ENCODE data around the gene MAN1A1.
"Not testable (repeated sequence)": the region's sequence is repeated elsewhere in the genome, so short reads cannot be mapped to it uniquely, and the experiment has no call there.

MAN1A1 gene

DNA sequence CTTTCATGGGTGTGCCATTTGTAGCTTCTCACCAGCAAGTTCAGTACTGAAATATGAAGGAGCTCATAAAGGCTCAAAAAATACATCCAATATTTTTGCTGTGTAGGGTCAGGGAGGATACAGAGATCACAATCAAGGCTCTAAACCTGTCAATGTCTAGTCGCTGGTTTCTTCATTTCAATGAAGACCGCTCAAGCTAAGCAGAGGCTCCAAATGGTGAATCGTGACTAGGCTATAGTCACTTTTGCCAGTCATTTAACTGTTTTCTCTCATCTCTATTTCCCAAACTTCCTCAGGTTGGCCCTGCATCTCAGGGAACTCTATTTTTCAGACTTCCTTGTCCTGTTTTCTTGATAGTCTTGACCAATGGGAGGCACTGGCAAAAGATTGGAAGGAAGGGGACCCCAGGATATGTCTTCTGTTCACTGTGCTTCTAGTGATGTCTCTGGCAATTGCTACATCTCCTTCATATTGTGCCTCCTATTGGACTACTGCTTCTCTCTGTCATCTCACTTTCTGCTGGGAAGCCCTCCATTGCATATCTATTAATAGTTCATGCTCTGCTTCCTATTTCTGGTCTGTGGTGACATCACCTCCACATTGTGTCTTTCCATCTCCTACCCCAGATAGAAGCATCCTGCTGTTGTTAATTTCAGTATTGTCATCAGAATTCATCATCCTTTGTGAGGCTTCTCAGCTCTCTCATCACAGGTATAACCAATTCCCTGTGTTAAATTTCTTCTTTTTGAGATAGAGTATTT is 183.4 kb downstream of the MAN1A1 start:
- no peak for DNase-seq

DNA sequence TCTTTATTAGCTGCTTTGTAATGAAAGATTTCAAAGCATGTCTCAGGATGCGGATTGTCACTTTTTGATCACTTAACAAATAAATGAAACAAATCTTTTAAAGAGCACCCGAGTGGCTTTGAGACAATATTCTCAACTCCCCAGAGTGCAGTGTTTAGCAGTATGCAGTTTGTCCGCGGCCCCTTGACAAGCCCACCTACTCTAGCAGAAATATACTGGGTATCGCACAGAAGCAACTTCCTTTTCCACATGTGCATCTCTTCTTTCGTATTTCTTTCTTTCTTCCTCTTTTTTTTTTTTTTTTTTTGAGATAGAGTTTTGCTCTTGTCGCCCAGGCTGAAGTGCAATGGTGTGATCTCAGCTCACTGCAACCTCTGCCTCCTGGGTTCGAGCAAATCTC is 186.6 kb downstream of the MAN1A1 start:
- DNase-seq: no peak

DNA sequence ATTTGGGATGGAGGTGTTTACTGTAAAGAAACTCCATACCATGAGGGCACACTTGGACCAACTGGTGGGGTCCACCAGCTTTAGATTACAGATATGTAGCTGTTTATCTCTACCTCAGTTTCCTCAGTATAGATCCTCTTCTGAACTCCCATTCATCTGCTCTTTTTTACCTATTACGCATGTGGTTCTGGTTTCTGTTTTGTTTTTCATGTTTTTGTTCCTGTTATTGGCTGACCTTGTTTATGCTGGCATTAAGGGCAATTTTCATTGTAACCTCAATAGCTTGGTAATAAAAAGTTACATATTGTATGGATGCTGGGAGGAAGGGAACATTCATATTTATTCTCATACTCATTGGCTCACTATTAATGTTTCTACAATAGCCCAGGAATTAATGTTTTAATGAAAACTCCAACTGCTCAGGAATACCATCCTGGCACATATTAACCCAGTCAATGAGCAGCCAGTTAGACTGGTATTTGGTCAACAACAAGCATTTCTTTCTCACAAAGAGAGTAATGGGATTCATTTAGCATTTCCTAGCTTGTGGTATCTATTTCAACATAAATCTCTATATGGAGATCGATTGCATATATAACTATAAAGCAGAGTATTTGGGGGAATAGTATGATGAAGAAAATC is 187.3 kb downstream of the MAN1A1 start:
- DNase-seq: no peak

DNA sequence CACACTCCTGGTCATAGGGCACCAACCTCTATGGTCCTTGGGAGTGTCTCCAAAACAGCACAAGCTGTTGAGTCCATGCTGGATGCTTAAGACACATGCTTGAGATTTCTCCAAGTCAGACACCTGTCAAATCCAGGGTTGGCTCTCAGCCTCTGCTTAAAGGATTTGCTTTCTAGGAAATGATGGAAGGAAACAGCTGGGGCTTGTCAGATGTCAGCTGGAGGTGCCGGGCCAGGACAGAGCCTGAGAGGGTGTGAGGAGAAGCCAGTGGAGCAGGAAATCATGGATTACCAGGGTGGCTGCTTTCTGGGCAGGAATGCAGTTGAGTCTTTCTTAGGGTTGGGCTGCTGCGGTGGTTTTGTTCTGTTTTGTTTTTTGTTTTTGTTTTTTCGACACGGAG is 188.1 kb downstream of the MAN1A1 start:
- DNase-seq: no peak

DNA sequence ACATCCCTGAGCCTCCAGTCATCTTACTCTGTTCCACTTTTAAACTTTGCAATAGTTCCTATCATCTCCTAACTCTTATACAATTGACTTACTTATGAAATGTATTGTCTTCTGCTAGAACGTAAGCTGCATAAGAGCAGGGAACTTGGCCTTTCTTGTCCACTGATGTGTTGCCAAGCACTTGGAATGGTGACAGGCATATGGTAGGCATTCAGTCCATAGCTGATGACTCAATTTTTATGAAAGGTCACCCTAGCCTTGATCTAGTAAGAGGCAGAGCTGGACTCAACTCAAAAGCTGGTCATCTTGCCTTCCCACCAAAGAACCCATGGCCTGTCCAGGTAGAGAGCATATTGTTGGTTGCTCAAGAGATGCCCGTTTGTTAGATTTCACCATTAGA is 188.7 kb downstream of the MAN1A1 start:
- DNase-seq: no peak

DNA sequence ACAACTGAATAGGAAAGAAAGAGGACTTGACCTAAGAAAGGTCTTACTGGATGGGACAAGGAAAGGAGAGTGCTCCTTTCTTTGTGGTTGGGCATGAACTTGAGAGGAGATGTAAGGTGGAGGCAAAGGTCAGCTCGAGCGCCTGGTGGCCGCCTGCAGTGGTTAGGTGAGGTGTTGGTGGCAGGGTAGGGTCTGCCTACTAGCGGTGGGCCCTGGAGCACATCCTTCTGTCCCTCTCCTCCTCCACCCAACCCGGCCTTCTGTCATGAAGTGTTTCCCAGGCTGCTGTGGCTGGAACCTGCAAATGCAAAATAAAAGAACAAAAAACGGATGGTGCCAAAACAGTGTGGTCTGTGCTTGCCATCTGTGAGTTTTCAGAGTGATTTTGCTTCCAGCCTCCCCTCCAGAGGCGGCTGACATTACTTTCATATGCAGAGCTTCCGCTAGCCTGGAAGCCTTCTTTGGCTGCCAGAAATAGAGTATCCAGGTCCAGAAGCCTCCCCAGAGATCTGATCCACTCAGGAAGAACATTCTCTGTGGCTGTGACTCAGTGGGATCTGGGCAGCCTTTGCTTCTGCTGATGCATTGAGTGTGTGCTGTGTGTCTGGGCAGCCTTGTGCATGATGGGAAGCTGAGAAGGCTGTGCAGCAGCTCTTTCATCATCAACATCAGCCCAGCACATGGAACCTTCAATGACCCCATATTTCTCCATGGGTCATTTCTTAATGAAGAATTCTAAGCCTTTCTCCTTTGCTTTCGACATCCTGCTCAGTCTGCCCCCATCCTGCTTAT is 191.3 kb downstream of the MAN1A1 start:
- no peak for DNase-seq

DNA sequence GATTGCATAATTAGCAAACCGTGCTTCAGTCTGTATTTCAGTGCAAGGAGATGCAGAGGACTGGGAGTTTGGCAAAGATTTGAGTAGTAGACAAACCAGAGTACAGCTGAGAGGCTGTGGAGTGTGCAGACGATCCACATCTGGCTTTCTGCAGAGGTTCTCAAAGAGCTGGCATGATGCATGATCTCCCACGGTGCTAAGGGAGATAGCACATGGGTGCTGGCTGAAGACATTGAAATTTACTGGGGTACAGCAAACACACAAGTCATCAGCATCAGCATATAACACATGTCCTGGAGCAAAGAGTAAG is 192.1 kb downstream of the MAN1A1 start:
- DNase-seq: no peak

DNA sequence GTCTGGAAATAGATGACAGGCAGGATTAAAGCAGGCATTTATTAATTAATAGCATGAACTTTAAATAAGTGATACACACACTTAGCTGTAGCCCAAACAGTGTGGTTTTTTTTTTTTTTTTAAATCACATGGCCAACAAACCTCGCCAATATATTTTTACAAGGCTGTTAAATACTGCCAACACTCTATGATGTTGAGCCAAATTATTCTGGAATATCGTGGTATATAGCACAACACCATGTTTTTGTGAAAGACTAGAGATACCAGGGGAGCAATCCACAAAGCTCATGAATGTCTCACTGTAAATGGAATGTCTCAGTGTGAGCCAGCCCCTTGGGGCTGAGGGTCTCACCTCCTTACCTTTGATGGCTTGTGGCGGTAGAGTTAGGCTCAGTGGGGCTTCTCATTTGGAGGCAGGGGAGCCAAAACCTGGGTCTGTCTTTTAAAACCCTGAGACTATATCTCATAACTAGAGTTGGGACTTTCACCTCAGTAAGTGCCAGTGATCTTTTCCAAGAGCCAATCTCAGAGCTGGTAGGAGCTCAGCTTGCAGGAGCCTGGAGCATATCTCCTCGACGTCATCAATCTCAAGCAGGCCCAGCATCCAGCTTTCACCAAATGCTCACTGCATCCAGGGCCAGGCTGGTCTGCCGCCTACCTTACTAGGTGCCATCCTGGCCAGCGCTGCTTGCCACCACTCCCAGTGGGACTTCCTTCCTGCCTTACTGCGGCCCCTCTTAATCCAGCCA is 192.6 kb downstream of the MAN1A1 start:
- no peak for DNase-seq

DNA sequence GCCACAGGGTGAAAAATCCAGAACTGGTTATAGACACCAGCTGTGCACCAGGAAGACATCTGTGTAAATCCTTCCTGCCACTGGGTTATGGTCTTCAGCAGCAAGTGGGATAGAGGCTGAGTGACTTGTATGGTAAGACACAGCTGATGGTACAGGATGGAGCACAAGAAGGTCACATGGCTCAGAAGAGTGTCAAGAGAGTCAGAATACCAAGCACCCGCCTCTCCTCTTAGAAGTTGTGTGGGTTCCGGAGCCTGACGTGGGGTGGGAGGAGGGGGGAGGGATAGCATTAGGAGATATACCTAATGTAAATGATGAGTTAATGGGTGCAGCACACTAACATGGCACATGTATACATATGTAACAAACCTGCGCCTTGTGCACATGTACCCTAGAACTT is 193.5 kb downstream of the MAN1A1 start:
- not testable (repeated sequence) for DNase-seq

DNA sequence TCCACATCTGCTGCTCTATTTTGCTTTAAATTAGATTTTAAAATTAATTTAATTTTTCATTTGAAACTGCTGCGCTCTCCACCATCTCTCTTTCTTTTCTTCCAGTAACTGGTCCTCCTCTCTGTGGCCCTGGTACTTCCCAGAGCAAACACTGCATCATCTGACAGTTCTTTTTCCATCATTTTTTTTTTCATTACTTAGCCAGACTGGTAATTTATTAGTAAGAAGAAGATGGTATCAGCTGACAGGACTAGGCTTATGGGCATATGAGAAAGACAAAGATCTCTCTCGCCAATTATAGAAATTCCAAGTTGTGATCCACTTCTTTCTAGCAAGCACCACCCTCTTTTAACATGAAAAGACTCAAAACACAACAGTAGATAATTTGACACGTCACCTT is 197.4 kb downstream of the MAN1A1 start:
- DNase-seq: no peak

DNA sequence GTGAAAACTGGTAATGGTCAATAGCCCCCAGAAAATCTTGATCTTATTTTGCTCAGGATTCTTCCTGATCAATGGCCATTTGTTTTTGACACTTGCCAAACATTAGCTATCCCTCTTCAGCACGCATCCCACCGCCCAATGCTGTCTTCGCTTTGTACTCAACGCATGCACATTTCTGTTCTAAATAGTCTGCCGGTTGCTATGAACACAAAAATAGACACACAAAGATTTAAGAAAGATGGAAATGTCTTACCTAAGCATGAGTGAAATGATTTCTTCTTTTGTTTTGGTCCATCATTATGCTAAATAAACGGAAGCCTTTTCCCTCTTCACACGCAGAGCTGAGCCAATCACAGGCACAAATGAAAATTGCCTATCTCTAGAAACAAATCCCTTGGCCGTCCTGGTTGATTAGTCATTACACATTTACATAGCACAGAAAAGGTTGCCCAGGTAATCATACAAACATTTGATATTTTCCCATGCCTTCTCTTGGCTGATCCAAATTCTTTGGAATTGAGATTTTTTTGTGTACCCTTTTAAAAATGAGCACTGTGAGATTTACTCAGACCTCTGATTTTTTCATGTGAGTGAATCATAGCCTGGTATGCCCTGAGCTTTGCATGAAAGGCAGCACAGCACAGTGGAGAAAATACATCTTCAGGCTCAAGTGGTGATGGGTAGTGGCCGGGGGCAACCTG is 200.6 kb downstream of the MAN1A1 start:
- DNase-seq: no peak

DNA sequence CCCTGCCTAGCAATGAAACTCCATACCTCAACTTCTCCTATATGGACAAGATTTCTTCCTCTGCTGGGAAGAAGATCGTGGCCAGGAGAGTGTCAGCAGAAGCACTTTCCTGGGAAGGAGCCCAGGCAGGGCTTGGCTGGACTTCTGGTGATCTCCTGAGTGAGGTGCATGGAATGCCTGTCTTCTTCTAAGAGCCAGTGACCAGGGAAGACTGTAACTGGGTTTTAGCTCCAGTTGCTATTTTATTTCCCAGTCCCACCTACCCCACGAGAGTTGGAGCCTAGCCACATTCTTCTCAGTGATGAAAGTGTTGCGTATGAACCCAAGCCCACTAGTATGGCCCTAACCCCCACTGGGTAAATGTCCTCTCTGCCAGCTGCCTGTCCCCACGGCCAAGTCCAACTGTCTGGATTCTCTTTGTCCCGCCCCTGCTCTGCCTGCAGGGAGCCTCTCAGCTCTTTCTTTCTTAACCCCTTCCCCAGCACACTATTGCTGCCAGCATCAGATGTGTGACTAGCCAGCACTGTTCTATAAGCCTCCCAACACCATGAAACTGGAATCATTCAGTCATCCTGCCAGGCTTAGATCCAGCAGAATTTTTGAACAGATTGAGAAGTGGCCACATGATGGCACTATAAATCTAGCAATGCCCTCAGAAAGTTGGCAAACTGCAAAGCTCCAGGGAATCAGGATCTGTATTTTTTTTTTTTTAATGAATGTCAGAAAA is 201.3 kb downstream of the MAN1A1 start:
- DNase-seq: no peak

DNA sequence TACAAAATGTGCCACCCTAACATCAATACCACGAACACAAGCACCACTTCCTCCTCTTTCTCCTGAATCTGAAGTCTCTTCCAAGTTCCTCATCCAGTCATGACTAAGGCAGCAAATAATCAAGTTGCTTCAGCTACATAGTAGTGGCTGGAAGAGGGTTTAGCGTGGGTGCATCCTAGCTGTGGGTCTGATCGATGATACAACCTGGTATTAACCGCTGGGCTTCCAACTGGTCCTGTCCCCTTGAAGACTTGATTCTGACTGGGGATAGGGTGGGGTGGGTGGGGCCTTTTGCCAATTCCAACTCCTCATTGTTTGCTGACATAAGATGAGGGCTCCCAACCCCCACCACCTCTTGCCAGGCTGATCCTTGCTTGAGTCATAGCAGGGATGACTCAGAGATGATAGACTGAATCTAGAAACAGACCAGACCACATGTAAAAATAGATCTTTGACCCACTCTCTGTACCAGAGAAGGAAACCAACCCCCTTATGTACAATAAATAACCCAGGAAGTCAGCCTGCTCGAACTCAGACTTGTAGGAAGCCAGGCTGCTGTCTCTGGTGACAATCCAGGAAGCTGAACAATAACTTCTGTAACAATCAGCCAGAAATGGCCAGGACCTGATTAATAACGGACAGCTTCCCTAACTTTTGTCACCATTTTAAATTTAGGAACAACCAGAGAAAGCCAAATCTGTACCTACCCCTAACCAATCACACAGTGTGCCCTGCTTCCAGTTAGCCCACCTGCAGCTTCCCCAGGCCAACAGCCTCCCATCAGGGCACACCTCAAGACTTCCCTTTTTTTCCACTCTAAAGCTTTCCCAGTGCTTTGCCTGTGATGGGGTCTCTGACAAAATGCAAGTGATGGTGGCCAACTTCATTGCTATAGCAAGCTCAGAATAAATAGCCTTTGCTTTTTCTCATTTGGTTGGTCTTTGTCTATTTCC is 202.2 kb downstream of the MAN1A1 start:
- DNase-seq: no peak

DNA sequence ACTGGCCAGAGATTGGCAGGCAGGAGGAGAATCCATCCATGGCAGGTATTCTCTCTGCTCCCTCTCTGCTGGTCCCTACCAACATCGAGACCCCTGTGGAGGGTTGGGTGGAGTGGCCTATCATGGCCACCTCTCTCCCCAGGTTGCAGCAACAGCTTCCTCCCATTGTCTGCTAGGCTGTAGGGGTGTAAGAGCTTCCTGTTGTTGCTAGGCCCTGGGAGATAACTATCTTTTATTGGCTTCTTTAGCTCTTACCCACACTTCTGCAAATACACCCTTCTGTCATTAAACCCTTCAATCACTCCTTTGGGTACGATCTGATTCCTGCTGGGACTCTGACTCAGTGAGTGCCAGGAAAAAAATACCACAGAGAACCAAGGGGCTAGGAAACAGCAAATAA is 204.4 kb downstream of the MAN1A1 start:
- no peak for DNase-seq

DNA sequence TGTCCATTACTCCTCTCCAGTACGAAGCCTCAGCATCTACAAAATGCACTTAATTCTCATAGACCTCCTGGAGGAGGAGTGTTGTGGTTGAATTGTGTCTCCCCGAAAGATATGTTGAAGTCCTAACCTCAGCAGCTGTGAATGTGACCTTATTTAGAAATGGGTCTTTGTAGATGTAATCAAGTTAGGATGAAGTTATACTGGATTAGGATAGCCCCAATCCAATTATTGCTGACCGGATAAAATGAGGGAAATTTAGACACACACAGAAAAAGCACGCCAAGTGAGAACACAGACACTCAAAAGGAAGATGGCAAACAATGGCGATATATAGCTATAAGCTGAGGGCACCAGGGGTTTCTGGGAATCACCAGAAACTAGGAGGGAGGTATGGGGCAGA is 206.9 kb downstream of the MAN1A1 start:
- no peak for DNase-seq

DNA sequence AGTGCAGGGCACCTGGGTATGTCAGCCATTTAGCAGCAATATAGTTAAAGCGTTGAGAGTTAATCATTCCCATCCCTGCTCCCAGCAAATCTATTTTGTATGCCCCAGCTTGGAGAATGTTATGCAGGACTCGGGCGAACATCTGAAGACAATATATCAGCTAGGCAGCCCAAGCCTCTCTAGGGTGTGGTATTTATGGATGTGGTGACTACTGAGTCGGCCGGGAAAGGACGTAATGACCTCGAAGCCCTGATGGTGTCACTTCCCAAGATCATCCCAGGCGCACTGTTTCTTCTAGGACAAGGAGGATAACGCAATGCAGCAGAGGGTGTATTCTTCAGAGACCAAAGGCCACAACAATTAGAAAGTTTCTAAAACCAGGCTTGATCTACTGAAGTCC is 207.5 kb downstream of the MAN1A1 start:
- no peak for DNase-seq

DNA sequence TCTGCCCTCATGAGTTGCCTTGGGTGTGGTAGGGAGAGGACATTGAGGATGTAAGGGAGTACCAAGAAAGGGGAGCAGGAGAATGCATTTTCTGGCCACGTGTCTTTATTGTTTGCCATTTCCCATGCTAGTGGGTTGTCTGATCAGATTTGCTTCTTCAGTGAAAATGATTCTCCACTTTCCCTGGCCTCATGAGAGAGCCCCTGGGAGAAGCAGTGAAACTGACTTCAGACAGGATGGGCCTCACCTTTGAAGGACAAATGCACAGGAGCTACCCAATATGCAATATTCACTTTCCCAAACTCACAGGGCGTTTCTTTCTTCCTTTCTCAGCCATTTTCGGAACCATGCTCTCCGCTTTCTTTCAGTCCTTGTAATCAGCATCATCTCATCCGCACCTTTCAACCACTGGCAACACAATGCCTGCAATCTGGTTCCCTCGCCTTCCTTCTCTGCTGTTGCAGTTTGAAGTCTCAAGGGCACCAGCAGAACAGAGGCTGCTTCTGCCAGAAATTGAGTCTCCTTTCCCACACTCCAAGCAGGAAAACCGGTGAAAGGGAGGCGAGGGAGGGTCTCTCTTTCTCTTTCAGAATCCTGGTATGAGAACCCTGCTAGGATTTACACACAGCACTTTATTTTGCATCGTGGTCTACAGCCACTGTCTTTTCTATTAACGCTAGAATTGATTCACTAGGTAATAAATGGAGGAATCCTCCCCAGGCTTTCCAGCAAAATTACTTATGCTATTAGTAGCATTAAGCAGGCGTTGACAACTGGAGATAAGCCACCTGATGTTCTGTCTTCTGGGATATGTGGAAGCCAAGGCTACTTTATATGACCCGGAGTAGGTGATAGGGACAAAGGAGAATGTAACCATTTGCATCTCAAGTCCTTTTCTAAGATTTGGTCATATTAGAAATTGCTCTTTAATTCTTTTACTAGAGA is 209.1 kb downstream of the MAN1A1 start:
- DNase-seq: no peak

DNA sequence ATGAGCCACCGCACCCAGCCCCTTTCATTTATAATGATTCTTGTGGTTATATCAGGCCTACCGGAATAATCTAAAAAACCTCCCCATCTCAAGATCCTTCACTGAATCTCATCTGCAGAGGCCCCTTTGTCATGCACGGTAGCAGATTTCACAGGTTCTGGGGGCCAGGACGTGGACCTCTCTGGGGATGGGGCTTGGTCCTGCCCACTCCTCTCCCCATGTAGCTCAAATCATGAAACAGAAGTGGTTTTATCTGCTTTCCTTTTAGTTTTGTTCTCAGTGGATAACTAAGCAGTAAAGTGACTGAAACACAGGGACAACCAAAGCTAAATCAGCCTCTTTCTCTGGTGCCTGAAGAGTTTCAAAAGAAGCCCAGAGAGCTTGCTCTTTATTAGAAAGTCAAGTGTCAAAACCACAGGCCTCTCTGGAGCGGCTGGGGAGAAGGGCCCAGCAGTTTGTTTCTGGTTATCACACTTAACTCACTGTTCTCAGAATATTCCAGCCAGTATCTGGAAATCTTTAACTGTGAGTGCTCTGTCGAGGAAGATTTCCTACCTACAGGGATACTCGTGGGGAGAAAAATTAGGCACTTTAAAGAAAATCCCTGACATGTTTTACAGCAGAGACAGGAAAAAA is 210.5 kb downstream of the MAN1A1 start:
- no peak for DNase-seq
